ENCODE measurements around the gene AGPAT3.

DNA sequence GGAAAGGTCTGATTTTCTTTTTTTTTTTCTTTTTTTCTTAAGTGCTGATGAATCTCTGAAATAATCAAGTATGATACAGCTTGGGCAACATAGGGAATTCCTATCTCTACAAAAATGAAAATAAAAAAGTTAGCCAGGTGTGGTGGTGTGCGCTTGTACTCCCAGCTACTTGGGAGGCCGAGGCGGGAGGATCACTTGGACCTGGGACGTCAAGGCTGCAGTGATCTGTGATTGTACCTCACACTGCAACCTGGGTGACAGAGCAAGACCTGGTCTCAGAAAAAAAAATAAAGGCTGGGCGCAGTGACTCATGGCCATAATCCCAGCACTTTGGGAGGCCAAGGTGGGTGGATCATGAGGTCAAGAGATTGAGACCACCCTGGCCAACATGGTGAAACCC is 153.1 kb downstream of the AGPAT3 start:
- TF ChIP-seq, protein P1, sequence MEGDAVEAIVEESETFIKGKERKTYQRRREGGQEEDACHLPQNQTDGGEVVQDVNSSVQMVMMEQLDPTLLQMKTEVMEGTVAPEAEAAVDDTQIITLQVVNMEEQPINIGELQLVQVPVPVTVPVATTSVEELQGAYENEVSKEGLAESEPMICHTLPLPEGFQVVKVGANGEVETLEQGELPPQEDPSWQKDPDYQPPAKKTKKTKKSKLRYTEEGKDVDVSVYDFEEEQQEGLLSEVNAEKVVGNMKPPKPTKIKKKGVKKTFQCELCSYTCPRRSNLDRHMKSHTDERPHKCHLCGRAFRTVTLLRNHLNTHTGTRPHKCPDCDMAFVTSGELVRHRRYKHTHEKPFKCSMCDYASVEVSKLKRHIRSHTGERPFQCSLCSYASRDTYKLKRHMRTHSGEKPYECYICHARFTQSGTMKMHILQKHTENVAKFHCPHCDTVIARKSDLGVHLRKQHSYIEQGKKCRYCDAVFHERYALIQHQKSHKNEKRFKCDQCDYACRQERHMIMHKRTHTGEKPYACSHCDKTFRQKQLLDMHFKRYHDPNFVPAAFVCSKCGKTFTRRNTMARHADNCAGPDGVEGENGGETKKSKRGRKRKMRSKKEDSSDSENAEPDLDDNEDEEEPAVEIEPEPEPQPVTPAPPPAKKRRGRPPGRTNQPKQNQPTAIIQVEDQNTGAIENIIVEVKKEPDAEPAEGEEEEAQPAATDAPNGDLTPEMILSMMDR (IDR thresholded peaks at IDR 0.05): no peak
- no peak for TF ChIP-seq POLR2A (IDR thresholded peaks at IDR 0.05)
